GM13976 (cell line): ENCODE measurements around the gene HIVEP3.

Source experiments
- DNase-seq: peaks from one replicate; pipeline ENCODE4 v3.0.0; 2012; ENCODE audit warnings: low spot score
- CTCF ChIP-seq: IDR thresholded peaks from 2 replicates; pipeline ENCODE4 v1.5.1; 2012; ENCODE audit warnings: borderline replicate concordance, mild to moderate bottlenecking; ENCODE audit not compliant: insufficient read depth; ENCODE audit errors: extremely low read depth, missing control alignments, control extremely low read depth
- in situ Hi-C: fragments of 300-500 bp; cut with MboI; formaldehyde crosslinking; loops from one replicate; pipeline ENCODE4 v1.12.0; 2022; ENCODE audit warnings: low sequenced_read_pairs, mixed read lengths, inconsistent platforms; ENCODE audit not compliant: unreplicated experiment

The HIVEP3 gene

GRCh38 chr1:41882068-41882477 lies 36.6 kb downstream of the HIVEP3 start:
- no peak for TF ChIP-seq CTCF
- in situ Hi-C loops, result no loop called here
- no peak for DNase-seq

- TF ChIP-seq CTCF, result no peak
- in situ Hi-C loops, result no loop called here
- DNase-seq, result no peak
These were observed 37.5 kb downstream of the HIVEP3 start for GRCh38 chr1:41880950-41881885.

GRCh38 chr1:41880261-41880660 lies 38.5 kb downstream of the HIVEP3 start:
- TF ChIP-seq CTCF, result no peak
- DNase-seq, result no peak
- in situ Hi-C loops, result no loop called here

GRCh38 chr1:41879617-41880016 lies 39.1 kb downstream of the HIVEP3 start:
- TF ChIP-seq CTCF, result no peak
- in situ Hi-C loops, result no loop called here
- DNase-seq, result no peak

GRCh38 chr1:41878911-41879310 lies 39.8 kb downstream of the HIVEP3 start:
- DNase-seq, result no peak
- in situ Hi-C loops, result no loop called here
- TF ChIP-seq CTCF, result no peak

- in situ Hi-C loops, result no loop called here
- DNase-seq, result no peak
- no peak for TF ChIP-seq CTCF
These were observed 40.2 kb downstream of the HIVEP3 start for GRCh38 chr1:41878495-41878894.
